CD14-positive monocyte (primary cell): Measurements from ENCODE around the gene NTRK3. TPM values are rescaled to one million over a fixed set of nuclear protein-coding genes. Genes with fewer than 3 reads are reported as not detected.

ENCODE experiments used
- DNase-seq, 3 donors: peaks; one replicate each; pipeline ENCODE4 v3.0.0-alpha.2; 2011 to 2022
- H2AFZ ChIP-seq: 2 replicates; pipeline ENCODE4 v1.6.0; 2012; ENCODE audit warnings: mild to moderate bottlenecking, low read depth, low read length, inconsistent platforms; ENCODE audit not compliant: insufficient read depth, poor library complexity, severe bottlenecking
- H3K27ac ChIP-seq, 2 donors: 1 replicate in 1 of 2; 2 replicates in 1 of 2; pipeline ENCODE4 v1.5.1; 2012 to 2013; ENCODE audit warnings: low read length in 2 of 2, control low read depth in 1 of 2, inconsistent platforms in 1 of 2, low read depth in 1 of 2, mild to moderate bottlenecking in 1 of 2
- H3K27me3 ChIP-seq, 2 donors: one replicate each; pipeline versions ENCODE4 v1.6.0 to v1.6.1; 2011 to 2013; ENCODE audit warnings: low read length in 2 of 2; ENCODE audit not compliant: control insufficient read depth in 2 of 2, insufficient read depth in 2 of 2
- H3K36me3 ChIP-seq, 2 donors: replicated peaks in 1 of 2; 1 replicate in 1 of 2; 2 replicates in 1 of 2; pipeline versions ENCODE4 v1.5.1 to v1.6.1; 2012 to 2013; ENCODE audit warnings: low read length in 2 of 2, control low read depth in 1 of 2, inconsistent platforms in 1 of 2, mild to moderate bottlenecking in 1 of 2; ENCODE audit not compliant: insufficient read depth in 2 of 2, control insufficient read depth in 1 of 2
- H3K4me1 ChIP-seq, 2 donors: 1 replicate in 1 of 2; 2 replicates in 1 of 2; pipeline versions ENCODE4 v1.5.1 to v1.6.1; 2012 to 2013; ENCODE audit warnings: low read length in 2 of 2, control low read depth in 1 of 2, inconsistent platforms in 1 of 2, mild to moderate bottlenecking in 1 of 2, moderate library complexity in 1 of 2; ENCODE audit not compliant: insufficient read depth in 2 of 2, control insufficient read depth in 1 of 2
- H3K4me2 ChIP-seq: replicated peaks from 2 replicates; pipeline ENCODE3; 2012; ENCODE audit warnings: low read length, moderate library complexity, mild to moderate bottlenecking; ENCODE audit not compliant: poor library complexity, severe bottlenecking; ENCODE audit errors: extremely low read depth
- H3K4me3 ChIP-seq, 3 experiments: fragments of 200-600 bp in 1 of 3; sonication (generic) in 1 of 3; replicated peaks in 1 of 3; 1 replicate in 2 of 3; 2 replicates in 1 of 3; pipeline ENCODE4 v1.5.1; 2011 to 2013; ENCODE audit warnings: low read length in 3 of 3, mild to moderate bottlenecking in 3 of 3, control low read depth in 2 of 3, low read depth in 2 of 3, inconsistent platforms in 1 of 3, moderate library complexity in 1 of 3
- H3K79me2 ChIP-seq: 2 replicates; pipeline ENCODE4 v1.6.0; 2012; ENCODE audit warnings: mild to moderate bottlenecking, control low read depth, inconsistent platforms, low read length, moderate library complexity; ENCODE audit not compliant: insufficient read depth
- H3K9ac ChIP-seq: 2 replicates; pipeline ENCODE4 v1.6.0; 2017; ENCODE audit warnings: low read length, mild to moderate bottlenecking; ENCODE audit not compliant: insufficient read depth, poor library complexity, severe bottlenecking
- H3K9me3 ChIP-seq, 2 donors: replicated peaks in 1 of 2; 1 replicate in 1 of 2; 2 replicates in 1 of 2; pipeline versions ENCODE4 v1.5.1 to v1.6.1; 2012 to 2013; ENCODE audit warnings: low read length in 2 of 2, control low read depth in 1 of 2; ENCODE audit not compliant: control insufficient read depth in 1 of 2, insufficient read depth in 1 of 2
- H4K20me1 ChIP-seq: 2 replicates; pipeline ENCODE4 v1.6.0; 2012; ENCODE audit warnings: mild to moderate bottlenecking, low read length, control low read depth, moderate library complexity; ENCODE audit not compliant: insufficient read depth
- H3K27ac Mint-ChIP-seq, 7 donors: one replicate each; pipeline ENCODE4 v1.8.0; 2020; ENCODE audit warnings: mild to moderate bottlenecking in 7 of 7, mixed read lengths in 7 of 7, moderate library complexity in 6 of 7, inconsistent platforms in 2 of 7
- H3K27me3 Mint-ChIP-seq, 3 donors: one replicate each; pipeline ENCODE4 v1.8.0; 2021 to 2022; ENCODE audit warnings: low read depth in 3 of 3, mild to moderate bottlenecking in 3 of 3, mixed read lengths in 3 of 3, moderate library complexity in 3 of 3, inconsistent platforms in 1 of 3
- H3K36me3 Mint-ChIP-seq, 2 donors: one replicate each; pipeline ENCODE4 v1.8.0; 2020; ENCODE audit warnings: mixed read lengths in 2 of 2, inconsistent platforms in 1 of 2, mild to moderate bottlenecking in 1 of 2
- H3K4me1 Mint-ChIP-seq: one replicate; pipeline ENCODE4 v1.8.0; 2020; ENCODE audit warnings: mild to moderate bottlenecking, mixed read lengths
- H3K4me3 Mint-ChIP-seq, 2 donors: one replicate each; pipeline ENCODE4 v1.8.0; 2020; ENCODE audit warnings: mild to moderate bottlenecking in 2 of 2, mixed read lengths in 2 of 2, moderate library complexity in 1 of 2
- H3K9me3 Mint-ChIP-seq, 7 donors: one replicate each; pipeline ENCODE4 v1.8.0; 2020 to 2022; ENCODE audit warnings: mixed read lengths in 7 of 7, mild to moderate bottlenecking in 6 of 7, moderate library complexity in 6 of 7, inconsistent platforms in 2 of 7
- CTCF ChIP-seq: fragments of 200-600 bp; IDR thresholded peaks from one replicate; pipeline ENCODE4 v1.8.0; 2022; ENCODE audit warnings: antibody characterized with exemption, mild to moderate bottlenecking
- WGBS: methylation state at CpG from one replicate; pipeline ENCODE4 v1.1.5; 2013; ENCODE audit warnings: missing lambda C conversion rate; ENCODE audit not compliant: insufficient coverage; 5-methylcytosine and 5-hydroxymethylcytosine counted together
- intact Hi-C, 2 donors: fragments of 100-400 bp; cut with micrococcal nuclease; formaldehyde crosslinking; loops; one replicate each; pipeline versions ENCODE4 v1.15.0 to v1.15.1; 2023
- polyA plus RNA-seq, 3 donors: library from polyadenylated mRNA; depleted of rRNA in 1 of 3; unstranded in 2 of 3; stranded (reverse) in 1 of 3; fragments of 300-500 nt in 2 of 3; fragments of >200 nt in 1 of 3; fragmentation: Illumina TruSeq in 2 of 3; gene quantifications; 1 replicate in 2 of 3; 2 replicates in 1 of 3; pipeline ENCODE4 v1.2.3, GENCODE V29; 2012 to 2021

NTRK3 gene
- polyA plus RNA-seq, 3 donors, result not detected

DNA sequence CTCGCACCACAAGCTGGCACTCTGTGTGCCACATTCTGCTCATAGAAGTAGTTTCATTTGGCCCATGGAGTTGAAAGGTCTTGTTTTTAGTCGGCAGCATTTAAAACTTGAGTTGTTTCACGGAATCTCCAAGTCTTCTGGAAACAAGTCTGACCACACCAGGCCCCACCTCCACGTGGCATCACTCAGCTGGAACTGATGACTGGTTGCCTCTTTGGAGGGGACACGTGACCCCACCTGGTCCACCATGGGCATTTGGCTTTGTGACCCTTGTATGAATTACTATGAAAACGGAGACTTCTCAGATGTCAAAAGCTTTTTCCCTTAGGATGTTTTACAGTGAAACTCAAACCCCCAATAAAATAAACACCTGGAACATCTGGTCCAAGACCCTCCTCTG, 74.9 kb downstream of the NTRK3 start:
- Histone ChIP-seq H3K9ac (no peak overlapping the region), H4K20me1 (no peaks in the 10 kb centered on the region), H3K27ac (no peak overlapping the region), H3K9me3 (no peaks in the 10 kb centered on the region), H3K4me2 (no peak overlapping the region), H3K4me1 (no peaks in the 10 kb centered on the region), H3K36me3 (no peaks in the 10 kb centered on the region), H3K4me3 (no peak overlapping the region), H3K27me3 (no peaks in the 10 kb centered on the region), H3K79me2 (no peaks in the 10 kb centered on the region), H2AFZ (no peak overlapping the region)
- intact Hi-C loops, result no loop called here
- Mint-ChIP-seq H3K4me1 (no peaks in the 10 kb centered on the region), H3K36me3 (no peaks in the 10 kb centered on the region), H3K4me3 (no peak overlapping the region), H3K27me3 (peaks cover 0 to 4% (median 4%) of the 10 kb centered on the region in 3 donors), H3K9me3 (peaks cover 0 to 5% (median 0%) of the 10 kb centered on the region in 7 donors), H3K27ac (no peak overlapping the region)
- DNase-seq, result no peak
- 91% methylated on average over 6 of the region's 6 CpGs for WGBS
- no peak for TF ChIP-seq CTCF

GRCh38 chr15:88179562-88179961, 77.0 kb downstream of the NTRK3 start:
- H3K36me3 ChIP-seq, result no peaks in the 10 kb centered on the region
- H3K27ac ChIP-seq, result no peak overlapping the region
- no peaks in the 10 kb centered on the region for H4K20me1 ChIP-seq
- intact Hi-C loops, result no loop called here
- H3K79me2 ChIP-seq, result no peaks in the 10 kb centered on the region
- Mint-ChIP-seq H3K4me3 (no peak overlapping the region), H3K27ac (no peak overlapping the region), H3K9me3 (peaks cover 0 to 5% (median 0%) of the 10 kb centered on the region in 7 donors), H3K4me1 (no peaks in the 10 kb centered on the region), H3K27me3 (peaks cover 0 to 4% (median 1%) of the 10 kb centered on the region in 3 donors), H3K36me3 (no peaks in the 10 kb centered on the region)
- H3K4me3 ChIP-seq, result no peak overlapping the region
- WGBS, result 100% methylated on average over 1 of the region's 3 CpGs
- TF ChIP-seq CTCF, result no peak
- H2AFZ ChIP-seq, result no peak overlapping the region
- DNase-seq, result no peak
- no peaks in the 10 kb centered on the region for H3K9me3 ChIP-seq
- no peaks in the 10 kb centered on the region for H3K27me3 ChIP-seq
- no peak overlapping the region for H3K4me2 ChIP-seq
- H3K9ac ChIP-seq, result no peak overlapping the region
- H3K4me1 ChIP-seq, result no peaks in the 10 kb centered on the region
